AG04450 (cell line): ENCODE data around the gene DBNDD1. TPM values are rescaled to one million over a fixed set of nuclear protein-coding genes. Genes with fewer than 3 reads are reported as not detected.
"Not testable (repeated sequence)": the region's sequence is repeated elsewhere in the genome, so short reads cannot be mapped to it uniquely, and the experiment has no call there.

Experiments used
- CTCF ChIA-PET: fragments of 300-600, 350-600 bp; formaldehyde crosslinking; extraction: SDS; loops from one replicate; lab custom pipeline; 2022; ENCODE audit warnings: antibody characterized with exemption, inconsistent platforms; lab: Charles Lee
- POLR2A ChIA-PET: fragments of 350-600 bp; formaldehyde crosslinking; extraction: SDS; loops from one replicate; lab custom pipeline; 2021; ENCODE audit warnings: antibody characterized with exemption, inconsistent platforms; lab: Yijun Ruan, JAX
- DNase-seq: peaks from one replicate; pipeline ENCODE4 v3.0.0-alpha.2; 2011; ENCODE audit warnings: low read depth, low spot score
- H3K27ac ChIP-seq: one replicate; pipeline ENCODE4 v1.5.1; 2012; ENCODE audit warnings: low read depth, low read length, control low read depth
- H3K27me3 ChIP-seq: one replicate; pipeline ENCODE4 v1.6.0; 2012; ENCODE audit warnings: low read length; ENCODE audit not compliant: control insufficient read depth, insufficient read depth
- H3K4me3 ChIP-seq: 2 replicates; pipeline ENCODE4 v1.5.1; 2011; ENCODE audit warnings: mild to moderate bottlenecking, low read depth, low read length, control low read depth
- H3K9me3 ChIP-seq: 2 replicates; pipeline ENCODE4 v1.5.1; 2012; ENCODE audit warnings: low read length; ENCODE audit not compliant: control insufficient read depth, insufficient read depth
- CTCF ChIP-seq: IDR thresholded peaks from 2 replicates; pipeline ENCODE4 v1.5.1; 2011; ENCODE audit warnings: low read depth, low read length, control low read depth, inconsistent platforms
- polyA plus RNA-seq: library from polyadenylated mRNA; depleted of rRNA; stranded (reverse); fragments of >200 nt; gene quantifications from 2 replicates; pipeline ENCODE4 v1.2.3, GENCODE V29; 2011

DBNDD1 gene
- polyA plus RNA-seq, 1 experiment, result 9.2 TPM

- POLR2A ChIA-PET, result no interaction called here
- no peak overlapping the region for H3K4me3 ChIP-seq
- no peak for TF ChIP-seq CTCF
- no peaks in the 10 kb centered on the region for H3K27me3 ChIP-seq
- H3K27ac ChIP-seq, result no peak overlapping the region
- CTCF ChIA-PET, result no interaction called here
- DNase-seq, result no peak
- H3K9me3 ChIP-seq, result no peaks in the 10 kb centered on the region; the same call in 1 of the 2 replicates
Measured at GRCh38 chr16:90008708-90009145, 10.5 kb downstream of the DBNDD1 start.

- H3K27me3 ChIP-seq, POLR2A ChIA-PET, H3K27ac ChIP-seq, DNase-seq, CTCF ChIA-PET, H3K9me3 ChIP-seq, H3K4me3 ChIP-seq: not testable (repeated sequence)
Measured at GRCh38 chr16:90007635-90008234, 11.5 kb downstream of the DBNDD1 start.

- TF ChIP-seq CTCF, result no peak
- H3K27ac ChIP-seq, result no peak overlapping the region
- ChIA-PET CTCF (no interaction called here), POLR2A (no interaction called here)
- DNase-seq, result no peak
- H3K27me3 ChIP-seq, result no peaks in the 10 kb centered on the region
- H3K9me3 ChIP-seq, result no peaks in the 10 kb centered on the region; the same call in 1 of the 2 replicates
- H3K4me3 ChIP-seq, result no peak overlapping the region
Measured at GRCh38 chr16:90007015-90007414, 12.2 kb downstream of the DBNDD1 start.

GRCh38 chr16:90005956-90006663 lies 13.1 kb downstream of the DBNDD1 start:
- TF ChIP-seq CTCF, result no peak
- DNase-seq, result no peak
- Histone ChIP-seq H3K27me3 (no peaks in the 10 kb centered on the region), H3K27ac (no peak overlapping the region), H3K9me3 (no peaks in the 10 kb centered on the region; the same call in 1 of the 2 replicates), H3K4me3 (no peak overlapping the region)
- POLR2A ChIA-PET, result interaction anchor here (0.5 to 0.6 kb wide), 3 partner anchors 31 to 156 kb away, joined by 3 to 5 read pairs (median 4); no protein-coding TSS in a partner anchor
- CTCF ChIA-PET, result no interaction called here

GRCh38 chr16:90004577-90004976 lies 14.7 kb downstream of the DBNDD1 start:
- ChIA-PET POLR2A (no interaction called here), CTCF (no interaction called here)
- Histone ChIP-seq H3K4me3 (no peak overlapping the region), H3K27me3 (no peaks in the 10 kb centered on the region), H3K9me3 (peaks cover 4% of the 10 kb centered on the region; the same call in 1 of the 2 replicates), H3K27ac (no peak overlapping the region)
- TF ChIP-seq CTCF, result no peak
- DNase-seq, result no peak
